SK-N-SH (cell line): Measurements from ENCODE around the gene KLHL17. TPM values are rescaled to one million over a fixed set of nuclear protein-coding genes. Genes with fewer than 3 reads are reported as not detected.
"Not testable (repeated sequence)": the region's sequence is repeated elsewhere in the genome, so short reads cannot be mapped to it uniquely, and the experiment has no call there.

Source experiments
- CTCF ChIA-PET: fragments of 300-600, 350-600 bp; formaldehyde crosslinking; extraction: SDS; loops from one replicate; lab custom pipeline; 2021; lab: Yijun Ruan, JAX
- POLR2A ChIA-PET: fragments of 350-600 bp; sonication (Branson Sonifier 250); formaldehyde crosslinking; extraction: SDS; loops from one replicate; lab custom pipeline; 2020; ENCODE audit warnings: antibody characterized with exemption, inconsistent platforms; lab: Yijun Ruan, JAX
- DNase-seq: peaks from one replicate; pipeline ENCODE4 v3.0.0; 2012
- H2AFZ ChIP-seq: fragments of 200-600 bp; sonication (generic); 2 replicates; pipeline ENCODE4 v1.8.1; 2016; ENCODE audit warnings: antibody characterized with exemption, mild to moderate bottlenecking, low read depth
- H3F3A ChIP-seq: fragments of 200-600 bp; sonication (generic); replicated peaks from 2 replicates; pipeline ENCODE3; 2016; ENCODE audit warnings: antibody characterized with exemption, mild to moderate bottlenecking; ENCODE audit not compliant: insufficient read depth
- H3K27ac ChIP-seq, 2 experiments: fragments of 200-500 bp in 1 of 2; fragments of 200-600 bp in 1 of 2; sonication (Bioruptor generic) in 1 of 2; sonication (generic), shearing (Covaris generic) in 1 of 2; 2 replicates each; pipeline versions ENCODE4 v1.5.1 to v1.6.1; 2014 to 2016; ENCODE audit warnings: low read depth in 2 of 2, inconsistent platforms in 1 of 2, low read length in 1 of 2, mild to moderate bottlenecking in 1 of 2, mixed read lengths in 1 of 2
- H3K27me3 ChIP-seq: fragments of 200-600 bp; sonication (generic), shearing (Covaris generic); 2 replicates; pipeline ENCODE4 v1.6.1; 2016; ENCODE audit warnings: mixed run types; ENCODE audit not compliant: insufficient read depth
- H3K36me3 ChIP-seq, 2 experiments: fragments of 200-500 bp in 1 of 2; fragments of 200-600 bp in 1 of 2; sonication (Bioruptor generic) in 1 of 2; sonication (generic) in 1 of 2; replicated peaks in 1 of 2; 2 replicates each; pipeline versions ENCODE3 to v1.5.1; 2014 to 2016; ENCODE audit warnings: low read length in 1 of 2, mild to moderate bottlenecking in 1 of 2; ENCODE audit not compliant: insufficient read depth in 2 of 2, control insufficient read depth in 1 of 2
- H3K4me1 ChIP-seq, 2 experiments: fragments of 200-500 bp in 1 of 2; fragments of 200-600 bp in 1 of 2; sonication (Bioruptor generic) in 1 of 2; sonication (generic), shearing (Covaris generic) in 1 of 2; 2 replicates each; pipeline versions ENCODE4 v1.5.1 to v1.6.1; 2014 to 2016; ENCODE audit warnings: low read depth in 1 of 2, low read length in 1 of 2, mixed run types in 1 of 2; ENCODE audit not compliant: insufficient read depth in 2 of 2, control insufficient read depth in 1 of 2
- H3K4me2 ChIP-seq: fragments of 200-600 bp; sonication (generic), shearing (Covaris generic); 2 replicates; pipeline ENCODE4 v1.6.1; 2017; ENCODE audit warnings: mixed run types
- H3K4me3 ChIP-seq, 2 experiments: fragments of 200-500 bp in 1 of 2; fragments of 200-600 bp in 1 of 2; sonication (Bioruptor generic) in 1 of 2; sonication (generic), shearing (Covaris generic) in 1 of 2; 2 replicates each; pipeline versions ENCODE4 v1.5.1 to v1.8.1; 2014 to 2016; ENCODE audit warnings: low read depth in 2 of 2, inconsistent platforms in 1 of 2, low read length in 1 of 2, mild to moderate bottlenecking in 1 of 2, mixed read lengths in 1 of 2, moderate library complexity in 1 of 2
- H3K79me2 ChIP-seq: fragments of 200-600 bp; sonication (generic); 2 replicates; pipeline ENCODE4 v1.8.1; 2017; ENCODE audit warnings: mild to moderate bottlenecking; ENCODE audit not compliant: insufficient read depth
- H3K9ac ChIP-seq: fragments of 200-600 bp; sonication (generic); 2 replicates; pipeline ENCODE4 v1.6.1; 2017; ENCODE audit warnings: mixed run types
- H3K9me2 ChIP-seq: fragments of 200-600 bp; sonication (generic); 2 replicates; pipeline ENCODE4 v1.6.1; 2017; ENCODE audit warnings: mixed run types
- H3K9me3 ChIP-seq: fragments of 200-600 bp; sonication (generic); 2 replicates; pipeline ENCODE4 v1.6.1; 2017; ENCODE audit warnings: mixed run types, mild to moderate bottlenecking, moderate library complexity
- H4K20me1 ChIP-seq: fragments of 200-600 bp; sonication (generic); 2 replicates; pipeline ENCODE4 v1.6.1; 2017; ENCODE audit warnings: mild to moderate bottlenecking, mixed run types; ENCODE audit not compliant: insufficient read depth
- EP300 ChIP-seq, 2 experiments: IDR thresholded peaks; 2 replicates each; pipeline versions ENCODE4 v1.4.0 to v1.6.1; 2012; ENCODE audit warnings: borderline replicate concordance in 1 of 2, low read depth in 1 of 2, low read length in 1 of 2
- REST ChIP-seq: IDR thresholded peaks from 2 replicates; pipeline ENCODE4 v1.6.1; 2012; ENCODE audit warnings: mild to moderate bottlenecking, low read depth, low read length, moderate library complexity
- ZBTB33 ChIP-seq: IDR thresholded peaks from 2 replicates; pipeline ENCODE4 v1.4.0; 2012; ENCODE audit warnings: low read depth, borderline replicate concordance
- WGBS: methylation state at CpG from one replicate; pipeline ENCODE4 v1.1.6; 2017; ENCODE audit warnings: low lambda C conversion rate; 5-methylcytosine and 5-hydroxymethylcytosine counted together
- polyA plus RNA-seq, 3 experiments: library from polyadenylated mRNA; depleted of rRNA; stranded (reverse); fragments of >200 nt; gene quantifications; 2 replicates each; pipeline ENCODE4 v1.2.3, GENCODE V29; 2012

KLHL17 gene
- polyA plus RNA-seq, 1 of the 3 experiments (the other 2 are of a cell fraction): 27.3 TPM

GRCh38 chr1:985126-985525 lies 24.7 kb downstream of the KLHL17 start:
- WGBS: 42% methylated on average over 13 of the region's 13 CpGs
- ChIA-PET POLR2A (no interaction called here), CTCF (interaction anchor here (0.8 to 9.1 kb wide), 18 partner anchors 9 to 307 kb away, joined by 3 to 246 read pairs (median 6); partner anchors contain the start of genes AGRN, HES4 and ISG15)
- TF ChIP-seq REST (no peak), EP300 (IDR thresholded peaks at IDR 0.05; ENCODE audit: borderline replicate concordance in 1 of 2, low read depth in 1 of 2, low read length in 1 of 2) (no peak), ZBTB33 (no peak)
- H3K79me2 ChIP-seq: no peaks in the 10 kb centered on the region
- H3K36me3 ChIP-seq: no peaks in the 10 kb centered on the region
- H3K9me2 ChIP-seq: no peaks in the 10 kb centered on the region
- no peak overlapping the region for H3K27ac ChIP-seq
- no peak overlapping the region for H2AFZ ChIP-seq
- H3K27me3 ChIP-seq: peaks cover 30% of the 10 kb centered on the region; the same call in 1 of the 2 replicates
- no peaks in the 10 kb centered on the region for H3K9me3 ChIP-seq
- H3K4me3 ChIP-seq: no peak overlapping the region
- H3K4me1 ChIP-seq: peaks cover 0 to 9% of the 10 kb centered on the region in 2 experiments; a peak in 1 of 4 replicates
- no peaks in the 10 kb centered on the region for H3F3A ChIP-seq
- no peak for DNase-seq
- no peaks in the 10 kb centered on the region for H4K20me1 ChIP-seq
- H3K4me2 ChIP-seq: no peak overlapping the region
- no peak overlapping the region for H3K9ac ChIP-seq

GRCh38 chr1:988061-988460 lies 27.7 kb downstream of the KLHL17 start:
- H3K4me3 ChIP-seq, H3K9ac ChIP-seq, H3F3A ChIP-seq, H3K4me1 ChIP-seq, H4K20me1 ChIP-seq, POLR2A ChIA-PET, H3K4me2 ChIP-seq, H3K9me2 ChIP-seq, H3K79me2 ChIP-seq, H3K9me3 ChIP-seq, H2AFZ ChIP-seq, DNase-seq, H3K36me3 ChIP-seq, H3K27ac ChIP-seq: not testable (repeated sequence)
- CTCF ChIA-PET: interaction anchor here (6.0 kb wide), 1 partner anchor 14 kb away, joined by 36 read pairs; no protein-coding TSS in a partner anchor
- H3K27me3 ChIP-seq: peaks cover 30% of the 10 kb centered on the region; the same call in 1 of the 2 replicates
- 65% methylated on average over 5 of the region's 5 CpGs for WGBS

- H3K79me2 ChIP-seq, H4K20me1 ChIP-seq, H3K9me3 ChIP-seq, H3K4me3 ChIP-seq, POLR2A ChIA-PET, H3K4me2 ChIP-seq, H3K9me2 ChIP-seq, DNase-seq, H3K4me1 ChIP-seq, H3F3A ChIP-seq, H3K27ac ChIP-seq, H3K9ac ChIP-seq, H3K36me3 ChIP-seq, H2AFZ ChIP-seq: not testable (repeated sequence)
- CTCF ChIA-PET: interaction anchor here (1.4 to 13.2 kb wide), 5 partner anchors 8 to 72 kb away, joined by 4 to 246 read pairs (median 10); partner anchors contain the start of gene PERM1
- peaks cover 16% of the 10 kb centered on the region; the same call in 1 of the 2 replicates for H3K27me3 ChIP-seq
- WGBS: 81% methylated on average over 6 of the region's 6 CpGs
Measured at GRCh38 chr1:991275-991674, 30.9 kb downstream of the KLHL17 start.
